Mesothelial cell of epicardium (in vitro differentiated cells): ENCODE data around the gene TTC6. TPM values are rescaled to one million over a fixed set of nuclear protein-coding genes. Genes with fewer than 3 reads are reported as not detected.
"Not testable (repeated sequence)": the region's sequence is repeated elsewhere in the genome, so short reads cannot be mapped to it uniquely, and the experiment has no call there.

Source experiments
- DNase-seq, 2 experiments: peaks; one replicate each; pipeline ENCODE4 v3.0.0; 2021; ENCODE audit warnings: low spot score in 2 of 2; ENCODE audit not compliant: unreplicated experiment in 2 of 2
- H3K27ac Mint-ChIP-seq: 2 replicates; pipeline ENCODE4 v1.8.0; 2021; ENCODE audit warnings: mixed read lengths
- H3K27me3 Mint-ChIP-seq: 2 replicates; pipeline ENCODE4 v1.8.0; 2021; ENCODE audit warnings: low read depth, mixed read lengths
- H3K36me3 Mint-ChIP-seq: 2 replicates; pipeline ENCODE4 v1.8.0; 2021; ENCODE audit warnings: mixed read lengths
- H3K4me1 Mint-ChIP-seq: 2 replicates; pipeline ENCODE4 v1.8.0; 2021; ENCODE audit warnings: mixed read lengths
- H3K4me3 Mint-ChIP-seq: 2 replicates; pipeline ENCODE4 v1.8.0; 2021; ENCODE audit warnings: mild to moderate bottlenecking, moderate library complexity, mixed read lengths
- H3K9me3 Mint-ChIP-seq: 2 replicates; pipeline ENCODE4 v1.8.0; 2021; ENCODE audit warnings: mixed read lengths
- CTCF ChIP-seq: fragments of 200-600 bp; sonication (generic); IDR thresholded peaks from one replicate; pipeline ENCODE4 v1.5.0; 2021; ENCODE audit warnings: antibody characterized with exemption; ENCODE audit not compliant: unreplicated experiment
- total RNA-seq: library from RNA; stranded (reverse); gene quantifications from 3 replicates; pipeline ENCODE4 v1.2.1, GENCODE V29; 2021

Gene TTC6
- 2.7 to 3.5 TPM (median 2.8 TPM) in 3 replicates for total RNA-seq

- Mint-ChIP-seq H3K27ac (peak within 1 kb of the TSS; percentile 91), H3K9me3 (no peaks in the 10 kb centered on the region), H3K4me3 (peak within 1 kb of the TSS; percentile 77), H3K4me1 (peaks cover 46% of the 10 kb centered on the region), H3K36me3 (peaks cover 9% of the 10 kb centered on the region), H3K27me3 (peaks cover 89% of the 10 kb centered on the region)
- no peak for TF ChIP-seq CTCF
- no peak for DNase-seq
These were observed at the start of gene TTC6, which contains the start of gene FOXA1 for GRCh38 chr14:37594971-37595808. Gene TTC6 (plus strand): TSS chr14:37595629. CDS start chr14:37622065, 26,436 bp downstream. Gene FOXA1 (minus strand): TSS chr14:37595249. CDS start chr14:37594972, 277 bp downstream.

GRCh38 chr14:37546621-37547447 is 48.6 kb upstream of the TTC6 start:
- no peaks in the 10 kb centered on the region for H3K27me3 Mint-ChIP-seq

DNA sequence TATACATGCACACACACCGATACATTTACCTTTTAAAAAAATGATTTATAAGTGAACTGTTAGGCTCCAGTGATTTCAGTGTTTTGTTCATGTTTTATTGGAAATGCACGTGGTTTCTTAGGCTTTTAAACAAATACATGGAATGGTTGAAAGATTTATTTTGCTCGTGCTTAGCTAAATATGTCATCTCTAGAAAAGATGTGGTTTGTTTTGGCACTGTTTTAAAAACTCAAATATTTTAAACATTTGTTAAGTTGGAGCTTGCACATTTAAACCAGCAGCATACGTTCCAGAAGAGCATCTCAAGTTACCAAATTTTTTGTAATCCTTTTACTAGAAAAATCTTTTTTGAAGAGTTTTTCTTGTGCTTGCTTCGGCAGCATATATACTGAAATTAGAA is 44.9 kb upstream of the TTC6 start:
- Mint-ChIP-seq H3K36me3 (peaks cover 17% of the 10 kb centered on the region), H3K27me3 (no peaks in the 10 kb centered on the region), H3K27ac (no peak overlapping the region), H3K4me3 (no peak overlapping the region), H3K9me3 (peaks cover 21% of the 10 kb centered on the region), H3K4me1 (peaks cover 22% of the 10 kb centered on the region)
- no peak for TF ChIP-seq CTCF
- DNase-seq: no peak

More at GRCh38 chr14:37546621-37547447, 48.6 kb upstream of the TTC6 start:
- no peak for DNase-seq
- Mint-ChIP-seq H3K4me3 (peak overlapping the region; percentile 15), H3K36me3 (no peaks in the 10 kb centered on the region), H3K9me3 (no peaks in the 10 kb centered on the region), H3K4me1 (peaks cover 30% of the 10 kb centered on the region), H3K27ac (peak overlapping the region; percentile 61)
- no peak for TF ChIP-seq CTCF

GRCh38 chr14:37551119-37551518 is 44.3 kb upstream of the TTC6 start:
- TF ChIP-seq CTCF: no peak
- Mint-ChIP-seq H3K4me3 (no peak overlapping the region), H3K27me3 (no peaks in the 10 kb centered on the region), H3K9me3 (peaks cover 21% of the 10 kb centered on the region), H3K4me1 (peaks cover 18% of the 10 kb centered on the region), H3K27ac (no peak overlapping the region), H3K36me3 (peaks cover 17% of the 10 kb centered on the region)
- DNase-seq: no peak

GRCh38 chr14:37553935-37554550 is 41.4 kb upstream of the TTC6 start:
- TF ChIP-seq CTCF: no peak
- H3K4me1 Mint-ChIP-seq: peaks cover 4% of the 10 kb centered on the region
- no peak overlapping the region for H3K27ac Mint-ChIP-seq
- DNase-seq: no peak
- peaks cover 34% of the 10 kb centered on the region for H3K9me3 Mint-ChIP-seq
- H3K36me3 Mint-ChIP-seq: peaks cover 26% of the 10 kb centered on the region
- H3K27me3 Mint-ChIP-seq: no peaks in the 10 kb centered on the region
- H3K4me3 Mint-ChIP-seq: no peak overlapping the region

DNA sequence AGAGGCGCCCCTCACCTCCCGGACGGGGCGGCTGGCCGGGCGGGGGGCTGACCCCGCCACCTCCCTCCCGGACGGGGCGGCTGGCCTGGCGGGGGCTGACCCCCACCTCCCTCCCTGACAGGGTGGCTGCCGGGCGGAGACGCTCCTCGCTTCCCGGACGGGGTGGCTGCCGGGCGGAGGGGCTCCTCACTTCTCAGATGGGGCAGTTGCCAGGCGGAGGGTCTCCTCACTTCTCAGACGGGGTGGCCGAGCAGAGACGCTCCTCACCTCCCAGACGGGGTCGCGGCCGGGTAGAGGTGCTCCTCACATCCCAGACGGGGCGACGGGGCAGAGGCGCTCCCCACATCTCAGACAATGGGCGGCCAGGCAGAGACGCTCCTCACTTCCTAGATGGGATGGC is 39.8 kb upstream of the TTC6 start:
- not testable (repeated sequence) for H3K4me1 Mint-ChIP-seq, H3K4me3 Mint-ChIP-seq, DNase-seq, H3K27me3 Mint-ChIP-seq, H3K27ac Mint-ChIP-seq
- H3K9me3 Mint-ChIP-seq: peaks cover 34% of the 10 kb centered on the region
- H3K36me3 Mint-ChIP-seq: peaks cover 26% of the 10 kb centered on the region
